Esophagus squamous epithelium (tissue), 4 donors: ENCODE measurements around the gene RAD9A.

ENCODE experiments used
- CTCF ChIP-seq, 6 experiments: fragments of 450-650 bp in 4 of 6; fragments of 200-600 bp in 2 of 6; sonication (generic) in 2 of 6; IDR thresholded peaks; one replicate each; pipeline ENCODE4 v1.5.1; 2016 to 2019; ENCODE audit warnings: antibody characterized with exemption in 6 of 6, mild to moderate bottlenecking in 4 of 6, moderate library complexity in 4 of 6
- POLR2A ChIP-seq, 4 donors: fragments of 450-650 bp; IDR thresholded peaks; one replicate each; pipeline ENCODE4 v1.6.1; 2017; ENCODE audit warnings: antibody characterized with exemption in 4 of 4, mild to moderate bottlenecking in 4 of 4, moderate library complexity in 3 of 4

- TF ChIP-seq CTCF (IDR thresholded peaks at IDR 0.05) (peak in 3 of 6 experiments; percentile 4 to 28 (median 12)), POLR2A (IDR thresholded peaks at IDR 0.05) (peak in 2 of 4 donors; percentile 53 to 61)
Measured at GRCh38 chr11:67391304-67392182, at the start of gene RAD9A.
